ENCODE results near the gene SRP72.

Gene SRP72

DNA sequence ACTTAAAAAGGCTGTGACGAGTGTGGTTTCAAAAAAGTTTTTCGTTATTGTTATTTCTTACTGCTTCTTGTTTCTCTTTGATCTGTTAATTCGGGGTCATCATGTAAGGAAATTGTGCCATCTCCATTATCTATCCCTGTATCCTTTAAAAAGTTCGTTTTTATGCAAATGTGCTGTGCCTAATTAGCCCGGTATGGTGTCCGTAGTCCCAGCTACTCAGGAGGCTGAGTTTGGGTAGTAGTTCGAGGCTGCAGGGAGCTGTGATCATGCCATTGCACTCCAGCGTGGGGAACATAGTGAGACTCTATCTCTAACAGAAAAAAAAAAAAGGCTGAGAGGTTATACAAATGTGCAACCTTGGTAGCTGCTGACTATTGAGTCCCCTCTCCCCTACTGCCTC is 83.2 kb downstream of the SRP72 start:
- Histone ChIP-seq H3K9ac (ENCODE audit: low read length in 2 of 2) (no peak overlapping the region), H3K27me3 (ENCODE audit: control insufficient read depth in 1 of 2, insufficient read depth in 2 of 2, low read length in 2 of 2) (no peaks in the 10 kb centered on the region)

DNA sequence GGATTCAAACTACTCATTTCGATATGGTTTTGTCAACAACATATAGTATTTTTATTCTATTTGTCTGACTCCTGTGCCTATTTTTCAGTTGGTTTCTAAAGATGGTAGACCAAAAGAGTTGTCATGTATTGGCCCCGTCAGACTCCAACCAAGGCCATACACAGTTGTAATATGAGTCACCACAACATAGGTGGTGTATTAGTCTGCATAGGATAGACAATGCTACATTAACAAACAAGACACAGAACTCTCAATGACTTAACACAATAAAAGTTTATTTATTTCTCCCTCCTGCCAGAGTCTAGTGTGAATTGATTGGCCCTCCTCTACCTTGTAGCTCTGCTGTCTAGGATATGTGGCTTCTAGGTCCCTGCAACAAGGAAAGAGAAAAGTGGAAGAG is 84.1 kb downstream of the SRP72 start:
- Histone ChIP-seq H3K4me1 (ENCODE audit: control insufficient read depth, insufficient read depth, low read length) (no peaks in the 10 kb centered on the region), H3K4me3 (ENCODE audit: low read length in 2 of 2) (no peak overlapping the region), H3K9me3 (ENCODE audit: control insufficient read depth in 2 of 2, low read length in 2 of 2) (no peaks in the 10 kb centered on the region), H3K27me3 (ENCODE audit: control insufficient read depth in 1 of 2, insufficient read depth in 2 of 2, low read length in 2 of 2) (no peaks in the 10 kb centered on the region), H3K36me3 (ENCODE audit: control insufficient read depth in 2 of 2, insufficient read depth in 2 of 2, low read length in 2 of 2) (no peaks in the 10 kb centered on the region), H3K9ac (ENCODE audit: low read length in 2 of 2) (no peak overlapping the region), H3K27ac (ENCODE audit: low read length) (no peak overlapping the region)

More for the DNA sequence above, 83.2 kb downstream of the SRP72 start:
- H3K4me3 ChIP-seq (ENCODE audit: low read length in 2 of 2): no peak overlapping the region
- no peaks in the 10 kb centered on the region for H3K4me1 ChIP-seq (ENCODE audit: control insufficient read depth, insufficient read depth, low read length)
- no peaks in the 10 kb centered on the region for H3K36me3 ChIP-seq (ENCODE audit: control insufficient read depth in 2 of 2, insufficient read depth in 2 of 2, low read length in 2 of 2)
- no peaks in the 10 kb centered on the region for H3K9me3 ChIP-seq (ENCODE audit: control insufficient read depth in 2 of 2, low read length in 2 of 2)
- no peak overlapping the region for H3K27ac ChIP-seq (ENCODE audit: low read length)

DNA sequence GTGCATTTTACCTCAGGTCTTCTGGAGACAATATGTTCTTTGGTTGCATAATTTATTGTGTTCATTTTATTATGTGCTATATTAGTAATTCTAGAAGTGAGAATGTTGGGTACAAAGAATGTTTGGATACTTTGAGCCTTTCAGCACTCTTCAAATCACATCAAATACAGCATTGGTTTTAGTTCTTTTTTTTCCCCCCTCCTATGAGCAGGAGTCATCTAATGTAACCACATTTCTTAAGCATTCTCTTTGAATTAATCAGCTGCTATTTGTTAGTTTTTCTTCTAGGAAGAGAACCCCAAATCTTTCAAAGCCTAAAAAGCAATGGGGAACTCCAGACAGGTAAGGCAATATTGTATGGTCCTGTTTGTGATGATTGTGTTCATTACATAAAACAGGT is 84.9 kb downstream of the SRP72 start:
- no peaks in the 10 kb centered on the region for H3K36me3 ChIP-seq (ENCODE audit: control insufficient read depth in 2 of 2, insufficient read depth in 2 of 2, low read length in 2 of 2)
- H3K4me1 ChIP-seq (ENCODE audit: control insufficient read depth, insufficient read depth, low read length): no peaks in the 10 kb centered on the region
- H3K9me3 ChIP-seq (ENCODE audit: control insufficient read depth in 2 of 2, low read length in 2 of 2): no peaks in the 10 kb centered on the region
- H3K27ac ChIP-seq (ENCODE audit: low read length): no peak overlapping the region
- no peak overlapping the region for H3K9ac ChIP-seq (ENCODE audit: low read length in 2 of 2)
- H3K4me3 ChIP-seq (ENCODE audit: low read length in 2 of 2): no peak overlapping the region
- H3K27me3 ChIP-seq (ENCODE audit: control insufficient read depth in 1 of 2, insufficient read depth in 2 of 2, low read length in 2 of 2): no peaks in the 10 kb centered on the region

Data from stomach smooth muscle (tissue), 2 donors.